Measurements from ENCODE around the gene AZI2.

Gene AZI2

DNA sequence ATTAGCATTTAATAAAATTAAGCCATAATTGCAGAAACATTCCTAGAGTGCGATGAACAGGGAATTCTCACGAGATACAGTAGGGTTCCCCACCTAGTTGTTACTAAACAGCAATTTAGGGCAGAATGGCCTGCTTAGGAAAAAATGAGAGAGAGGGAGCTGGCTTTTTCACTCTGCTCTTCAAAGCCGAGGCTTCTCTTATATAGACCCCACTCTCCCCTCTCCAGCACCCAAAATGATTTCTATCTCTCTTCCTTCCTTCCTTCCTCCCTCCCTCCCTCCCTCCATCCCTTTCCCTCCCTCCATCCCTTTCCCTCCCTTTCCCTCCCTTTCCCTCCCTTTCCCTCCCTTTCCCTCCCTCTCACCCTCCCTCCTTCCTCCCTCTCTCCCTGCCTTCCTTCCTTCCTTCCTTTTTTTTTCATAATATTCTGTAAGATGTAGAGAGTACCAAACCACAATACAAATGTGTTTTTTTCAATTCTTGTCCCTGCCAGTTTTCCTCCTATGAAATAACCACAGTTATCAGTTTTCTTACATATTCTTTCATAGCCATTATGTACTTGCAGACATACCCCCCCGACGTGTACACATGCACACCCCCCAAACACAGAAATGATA lies 48.2 kb downstream of the AZI2 start:
- DNase-seq: no peak

- no peak for DNase-seq
Measured at GRCh38 chr3:28299705-28300104, 48.9 kb downstream of the AZI2 start.

- no peak for DNase-seq
Measured at GRCh38 chr3:28295898-28296490, 52.6 kb downstream of the AZI2 start.

DNA sequence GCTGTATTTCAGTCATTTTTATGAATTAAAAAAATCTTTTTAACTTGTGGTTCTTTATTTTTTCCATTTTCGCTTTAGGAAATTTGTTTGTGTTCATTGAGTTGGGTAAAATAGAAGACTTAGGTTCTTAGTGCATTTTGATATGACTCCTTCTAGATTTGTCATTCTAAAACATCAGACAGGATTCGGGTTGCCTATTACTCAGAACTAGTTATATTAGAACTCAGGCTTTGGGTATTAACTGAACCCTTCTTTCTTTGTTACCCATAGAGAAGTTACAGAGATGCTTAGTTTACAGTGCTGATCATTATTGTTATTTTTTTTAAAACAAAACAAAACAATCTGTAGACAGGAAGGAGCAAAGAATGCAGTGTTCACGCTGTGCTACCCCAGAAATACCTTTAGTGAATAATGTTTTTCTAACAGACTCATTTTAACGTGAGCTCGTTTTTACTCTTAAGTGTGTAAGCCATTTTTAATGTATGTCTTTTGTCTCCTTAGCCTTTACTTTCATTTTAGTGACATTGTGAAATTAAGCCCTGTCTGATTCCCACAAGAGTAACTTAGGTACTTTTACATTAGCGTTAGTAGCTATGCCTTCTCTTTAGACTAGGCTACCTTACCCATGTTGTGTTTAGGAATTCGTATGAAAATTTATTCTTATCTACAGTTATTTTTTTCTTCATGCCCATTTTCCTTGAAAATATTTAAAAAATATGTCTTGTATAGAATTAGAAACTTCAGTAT lies 53.8 kb downstream of the AZI2 start:
- DNase-seq: no peak

GRCh38 chr3:28292622-28293021 lies 56.0 kb downstream of the AZI2 start:
- DNase-seq: no peak

GRCh38 chr3:28291577-28291976 lies 57.0 kb downstream of the AZI2 start:
- no peak for DNase-seq

DNA sequence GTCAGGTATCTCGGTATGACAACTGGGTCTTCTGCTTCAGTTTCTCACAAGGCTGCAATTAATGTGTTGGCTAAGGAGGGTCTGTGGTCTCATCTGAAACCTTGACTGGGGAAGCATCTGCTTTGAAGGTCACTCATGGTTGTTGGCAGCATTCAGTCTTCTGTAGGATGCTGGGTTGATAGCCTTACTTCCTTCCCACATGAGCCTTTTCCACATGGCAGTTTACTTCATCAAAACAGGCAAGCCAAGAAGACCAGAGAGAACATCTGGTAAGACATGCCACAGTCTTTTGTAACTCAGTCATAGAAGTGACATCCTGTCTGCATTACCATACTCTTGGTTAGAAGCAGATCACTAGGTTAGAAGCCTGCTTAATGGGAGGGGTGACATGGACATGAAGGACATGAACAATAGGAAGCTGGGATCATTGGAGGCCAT lies 57.7 kb downstream of the AZI2 start:
- no peak for DNase-seq

GRCh38 chr3:28287046-28287445 lies 61.6 kb downstream of the AZI2 start:
- DNase-seq: no peak

DNA sequence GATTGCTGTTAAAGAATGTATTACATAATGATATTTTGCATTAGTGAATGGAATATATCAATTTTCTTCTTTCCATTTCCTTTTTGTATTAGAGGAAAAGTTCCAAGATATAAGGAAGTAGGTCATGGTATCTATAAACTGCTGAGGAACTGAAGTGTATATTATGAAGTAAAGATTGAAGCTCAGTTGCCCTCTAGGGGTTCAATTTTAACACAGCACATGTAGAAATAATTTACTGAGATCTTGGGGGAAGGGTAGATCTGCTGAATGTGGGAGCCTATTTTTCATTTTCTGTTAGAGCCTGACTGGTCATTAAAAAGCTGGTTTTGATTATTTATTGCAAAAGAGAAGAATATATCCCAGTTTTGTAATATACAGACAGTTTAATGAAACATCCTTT lies 62.0 kb downstream of the AZI2 start:
- no peak for DNase-seq

- DNase-seq: no peak
Measured at GRCh38 chr3:28280781-28281180, 67.8 kb downstream of the AZI2 start.

- DNase-seq: no peak
Measured at GRCh38 chr3:28279770-28280169, 68.9 kb downstream of the AZI2 start.

GRCh38 chr3:28278918-28279317 lies 69.7 kb downstream of the AZI2 start:
- no peak for DNase-seq

GRCh38 chr3:28273837-28274236 lies 74.8 kb downstream of the AZI2 start:
- no peak for DNase-seq

Measured in stimulated activated CD4-positive, alpha-beta T cell treated with anti-CD3 and anti-CD28 coated beads, Interleukin-2, amount 100 ng/mL, for 48 hours (primary cell).